GM19193 (cell line): ENCODE data around the gene PRIM2.

Experiments used
- POLR2A ChIP-seq: IDR thresholded peaks from 4 replicates; pipeline ENCODE4 v1.6.1; 2011; ENCODE audit not compliant: insufficient read depth, insufficient read length; ENCODE audit errors: extremely low read depth

PRIM2 gene

DNA sequence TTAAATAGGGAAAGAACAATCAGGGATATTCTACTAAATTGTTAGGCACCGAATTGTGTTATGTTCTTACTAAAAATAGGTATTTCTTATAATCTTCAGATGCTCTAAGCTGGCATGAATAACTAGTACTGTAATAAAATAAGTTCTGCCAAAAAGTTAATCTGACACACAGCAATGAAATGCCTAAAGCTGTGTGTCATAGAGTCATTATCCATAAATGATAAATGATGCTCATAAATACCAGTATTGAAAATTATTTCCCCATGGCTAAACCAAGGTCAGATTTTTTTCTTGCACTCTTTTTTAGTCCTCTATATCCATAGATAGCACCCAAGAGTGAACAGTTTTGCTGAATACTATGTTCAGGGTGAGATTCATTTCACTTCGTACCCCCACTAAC is 11.7 kb upstream of the PRIM2 start:
- TF ChIP-seq POLR2A, result no peak

DNA sequence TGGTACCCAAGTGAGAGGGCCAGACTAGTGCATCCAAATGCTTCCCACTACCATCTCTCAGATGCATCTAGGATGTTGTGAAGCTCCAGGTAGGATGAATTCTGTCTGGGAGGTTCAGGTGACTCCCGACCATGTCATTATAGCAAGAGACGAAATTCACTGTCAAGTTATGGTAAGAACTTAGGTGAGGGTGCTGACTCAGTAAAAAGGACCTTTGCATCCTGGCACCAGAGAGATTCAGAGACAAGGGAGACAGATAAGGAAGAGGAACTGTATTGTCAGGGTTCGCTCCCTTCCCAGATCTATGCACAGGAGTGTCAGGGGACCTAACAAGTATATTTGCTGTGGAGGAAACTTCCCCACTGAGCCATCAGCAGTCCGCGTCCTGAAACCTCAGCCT is 11.2 kb upstream of the PRIM2 start:
- TF ChIP-seq POLR2A, result no peak

DNA sequence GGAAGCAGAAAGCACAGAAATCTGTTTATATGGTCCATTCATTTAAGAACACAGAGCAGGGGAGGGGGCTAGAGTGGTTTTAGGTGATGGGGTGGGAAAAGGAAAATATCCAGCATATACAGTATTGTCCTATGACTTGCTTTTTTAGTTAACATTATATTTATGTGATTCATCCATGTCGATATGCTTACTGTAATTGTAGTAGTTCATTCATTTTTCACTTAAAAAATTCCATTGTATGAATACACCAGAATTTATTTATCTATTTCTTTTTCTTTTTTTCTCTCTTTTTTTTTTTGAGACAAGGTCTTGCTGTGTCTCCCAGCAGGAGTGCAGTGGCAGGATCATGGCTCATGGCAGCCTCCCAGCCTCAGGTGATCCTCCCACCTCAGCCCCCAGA is 9.6 kb upstream of the PRIM2 start:
- TF ChIP-seq POLR2A, result no peak

DNA sequence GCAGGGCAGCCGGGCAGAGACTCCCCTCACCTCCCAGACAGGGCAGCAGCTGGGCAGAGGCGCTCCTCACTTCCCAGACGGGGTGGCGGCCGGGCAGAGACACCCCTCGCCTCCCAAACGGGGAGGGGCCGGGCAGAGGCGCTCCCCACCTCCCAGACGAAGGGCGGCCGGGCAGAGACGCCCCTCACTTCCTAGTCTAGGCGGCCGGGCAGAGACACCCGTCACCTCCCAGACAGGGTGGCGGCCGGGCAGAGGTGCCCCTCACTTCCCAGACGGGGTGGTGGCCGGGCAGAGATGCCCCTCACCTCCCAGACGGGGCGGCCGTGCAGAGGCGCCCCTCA is 6.6 kb upstream of the PRIM2 start:
- no peak for TF ChIP-seq POLR2A

DNA sequence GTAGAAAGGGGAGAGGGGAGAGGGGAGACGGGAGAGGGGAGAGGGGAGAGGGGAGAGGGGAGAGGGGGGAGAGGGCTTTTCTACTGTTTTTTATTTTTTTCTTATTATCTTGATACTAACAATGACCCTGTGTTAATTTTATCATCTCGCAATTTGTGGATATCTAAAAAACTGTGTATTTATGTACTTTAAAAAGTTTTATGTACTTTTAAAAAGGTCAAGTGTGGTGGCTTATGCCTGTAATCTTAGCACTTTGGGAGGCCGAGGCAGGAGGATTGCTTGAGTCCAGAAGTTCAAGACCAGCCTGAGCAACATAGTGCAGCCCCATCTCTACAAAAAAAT is 5.5 kb upstream of the PRIM2 start:
- no peak for TF ChIP-seq POLR2A

DNA sequence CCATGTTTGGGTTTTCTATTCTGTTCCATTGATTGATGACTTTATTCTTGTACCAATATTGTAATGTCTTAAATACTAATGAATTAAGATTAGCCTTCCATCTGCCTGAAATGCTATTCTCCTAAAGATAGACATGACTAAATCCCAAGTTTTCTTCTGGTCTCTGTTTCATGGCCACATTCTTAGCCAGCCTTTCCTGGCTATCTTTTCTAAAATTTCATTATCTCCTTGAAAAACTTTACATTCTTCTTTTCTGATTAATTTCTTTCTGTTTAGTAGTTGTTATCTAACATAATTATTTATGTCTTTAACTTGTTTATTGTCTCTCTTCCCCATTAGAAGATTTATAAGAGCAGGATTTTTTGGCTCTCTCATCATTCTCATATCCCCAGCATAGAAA is 4.4 kb upstream of the PRIM2 start:
- no peak for TF ChIP-seq POLR2A

DNA sequence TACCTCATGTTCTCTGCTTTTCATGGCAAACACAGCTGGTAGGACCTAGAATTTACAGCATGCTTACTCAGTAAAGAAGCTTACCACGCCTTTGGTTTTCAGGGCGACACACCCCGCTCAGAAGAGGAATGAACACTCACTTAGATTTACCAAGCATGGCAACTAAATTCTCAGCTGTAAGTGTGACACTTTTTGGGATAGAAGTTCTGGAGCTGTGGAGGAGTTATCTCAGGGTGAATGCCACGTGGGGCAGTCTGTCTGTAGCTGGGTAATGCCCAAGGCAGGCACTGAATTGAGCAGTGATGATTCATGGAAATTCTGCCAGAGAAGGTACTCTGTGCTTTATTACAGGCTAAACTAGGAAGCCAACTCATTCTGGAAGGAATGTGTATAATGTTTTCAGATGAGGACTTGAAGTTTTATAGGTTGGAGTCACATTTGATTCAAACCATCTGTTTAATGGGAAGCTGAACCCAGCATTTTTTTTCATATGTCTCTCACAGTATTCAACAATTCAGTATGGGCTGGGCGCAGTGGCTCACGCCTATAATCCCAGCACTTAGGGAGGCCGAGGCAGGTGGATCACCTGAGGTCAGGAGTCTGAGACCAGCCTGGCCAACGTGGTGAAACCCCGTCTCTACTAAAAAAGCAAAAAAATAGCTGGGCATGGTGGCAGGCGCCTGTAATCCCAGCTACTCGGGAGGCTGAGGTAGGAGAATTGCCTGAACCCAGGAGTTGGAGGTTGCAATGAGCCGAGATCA is 3.5 kb upstream of the PRIM2 start:
- no peak for TF ChIP-seq POLR2A

DNA sequence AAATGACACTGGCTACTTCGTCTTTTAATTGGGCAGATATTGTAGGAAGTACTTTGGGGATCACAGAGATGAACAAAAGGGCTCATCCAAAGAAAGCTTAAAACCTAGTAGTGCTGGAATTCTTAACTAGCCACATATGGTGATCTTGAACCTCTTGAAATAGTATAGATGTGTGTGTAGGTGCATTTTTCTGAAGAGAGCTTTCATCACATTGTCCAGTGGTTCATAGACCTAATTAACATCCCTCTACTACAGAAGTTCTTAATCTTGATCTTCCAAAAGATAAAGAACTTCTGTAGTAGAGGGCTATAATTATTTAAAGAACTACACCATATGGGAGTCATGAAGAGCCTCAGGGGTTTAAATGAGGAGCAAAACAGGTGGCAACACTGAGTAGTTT is 2.3 kb upstream of the PRIM2 start:
- no peak for TF ChIP-seq POLR2A

DNA sequence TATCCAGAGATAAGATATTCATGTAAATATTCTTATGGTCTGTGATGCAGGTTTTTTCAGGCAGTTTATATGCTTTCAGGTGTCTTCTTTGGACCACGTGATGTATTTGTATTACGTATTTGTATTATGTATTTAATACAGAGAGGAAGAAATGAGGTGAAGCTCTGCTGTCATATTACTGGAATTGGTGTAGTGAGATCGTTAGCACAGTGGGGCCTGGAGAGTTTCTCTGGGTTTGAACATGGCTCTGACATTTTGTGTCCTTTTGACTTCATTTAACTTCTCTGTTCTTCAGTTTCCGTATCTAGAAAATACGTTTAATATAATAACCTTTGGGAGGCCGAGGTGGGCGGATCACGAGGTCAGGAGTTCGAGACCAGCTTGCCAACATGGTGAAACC is 1.6 kb upstream of the PRIM2 start:
- TF ChIP-seq POLR2A, result no peak

DNA sequence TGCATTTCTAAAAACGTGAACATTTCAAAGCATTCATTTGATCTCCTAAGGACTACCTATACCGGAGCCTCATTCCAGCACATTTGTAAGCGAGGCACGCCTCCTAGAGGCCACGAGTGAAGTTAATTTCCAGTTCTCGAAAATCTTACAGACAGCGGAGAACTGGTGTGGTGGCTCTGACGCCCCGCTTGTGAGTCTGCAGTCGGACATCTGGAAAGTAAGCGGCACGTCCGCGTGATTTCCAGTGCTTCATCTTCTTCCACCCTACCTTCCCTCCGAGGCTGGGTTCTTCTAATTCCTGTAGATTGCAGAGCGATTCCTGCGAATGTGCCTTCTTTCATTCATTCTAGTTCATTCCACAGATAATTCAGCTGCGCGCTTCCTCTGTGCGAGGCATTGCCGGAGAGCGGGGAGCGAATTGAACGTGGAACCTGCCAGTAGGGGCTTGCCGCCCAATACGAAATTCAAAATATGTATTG is 810 bp upstream of the PRIM2 start:
- TF ChIP-seq POLR2A, result peak; percentile 40

DNA sequence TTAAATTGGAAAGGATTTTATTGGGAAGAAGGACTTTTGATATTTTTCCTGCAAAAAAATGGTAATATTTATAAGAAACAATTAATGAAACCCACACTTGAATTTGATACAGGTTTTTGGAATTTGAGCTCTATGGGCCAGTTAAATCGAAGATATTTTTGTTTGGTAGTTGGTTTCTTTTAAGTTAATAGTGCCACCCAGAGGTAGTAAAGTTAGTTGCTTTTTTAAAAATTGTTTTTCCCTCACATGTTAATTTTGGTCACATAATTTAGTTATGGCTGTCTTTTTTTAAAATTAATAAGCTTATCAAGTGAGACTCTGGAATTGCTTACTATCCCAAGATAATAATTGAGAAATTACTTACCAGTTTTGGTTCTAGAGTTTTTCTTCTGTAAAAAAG is 7.1 kb downstream of the PRIM2 start:
- TF ChIP-seq POLR2A, result no peak

DNA sequence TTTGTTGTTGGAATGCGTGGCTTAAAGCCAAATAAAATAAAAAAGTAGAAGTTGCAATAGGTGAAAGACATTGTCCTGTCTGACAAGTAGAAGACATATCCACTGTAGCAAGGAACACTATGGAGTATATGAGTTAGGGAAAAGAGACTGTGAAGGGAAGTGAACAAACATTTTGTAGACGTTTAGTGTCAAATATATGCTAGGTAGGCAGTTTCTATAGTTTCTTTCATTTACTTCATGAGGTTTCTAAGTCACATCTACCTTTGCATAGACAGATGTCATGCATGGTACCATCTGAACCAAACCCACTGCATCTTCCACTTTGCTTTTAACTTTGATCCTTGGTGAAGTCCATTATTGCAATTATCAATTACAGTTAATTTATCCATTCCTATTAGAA is 9.9 kb downstream of the PRIM2 start:
- no peak for TF ChIP-seq POLR2A

DNA sequence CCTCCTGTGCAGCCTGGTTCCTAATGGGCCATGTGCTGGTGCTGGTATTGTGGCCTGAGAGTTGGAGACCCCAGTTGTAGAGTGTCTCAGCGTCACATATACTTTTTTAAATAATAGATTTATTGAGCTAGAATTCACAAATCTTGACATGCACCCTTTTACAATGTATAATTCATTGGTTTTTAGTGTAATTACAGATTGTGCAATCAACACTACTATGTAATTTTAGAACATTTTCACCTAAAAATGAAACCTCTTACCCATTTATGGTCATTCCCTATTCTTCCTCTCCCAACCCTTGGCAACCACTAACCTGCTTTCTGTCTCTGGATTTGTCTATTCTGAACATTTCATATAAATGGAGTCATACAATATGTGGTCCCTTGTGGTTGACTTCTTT is 10.6 kb downstream of the PRIM2 start:
- TF ChIP-seq POLR2A, result no peak

DNA sequence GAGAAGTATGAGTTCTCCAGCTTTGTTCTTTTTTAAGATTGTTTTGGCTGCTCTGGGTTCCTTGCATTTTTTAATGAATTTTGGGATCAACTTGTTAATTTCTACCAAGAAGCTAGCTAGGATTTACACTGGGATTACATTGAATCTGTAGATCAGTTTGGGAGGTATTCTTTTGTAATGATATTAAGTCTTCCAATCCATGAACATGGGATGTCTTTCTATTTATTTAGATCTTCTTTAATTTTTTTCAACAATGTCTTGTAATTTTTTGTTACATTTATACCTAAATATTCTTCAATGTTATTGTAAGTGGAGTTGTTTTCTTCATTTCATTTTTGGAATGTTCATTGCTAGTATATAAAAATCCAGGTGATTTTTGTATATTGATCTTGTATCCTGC is 12.5 kb downstream of the PRIM2 start:
- TF ChIP-seq POLR2A, result no peak

DNA sequence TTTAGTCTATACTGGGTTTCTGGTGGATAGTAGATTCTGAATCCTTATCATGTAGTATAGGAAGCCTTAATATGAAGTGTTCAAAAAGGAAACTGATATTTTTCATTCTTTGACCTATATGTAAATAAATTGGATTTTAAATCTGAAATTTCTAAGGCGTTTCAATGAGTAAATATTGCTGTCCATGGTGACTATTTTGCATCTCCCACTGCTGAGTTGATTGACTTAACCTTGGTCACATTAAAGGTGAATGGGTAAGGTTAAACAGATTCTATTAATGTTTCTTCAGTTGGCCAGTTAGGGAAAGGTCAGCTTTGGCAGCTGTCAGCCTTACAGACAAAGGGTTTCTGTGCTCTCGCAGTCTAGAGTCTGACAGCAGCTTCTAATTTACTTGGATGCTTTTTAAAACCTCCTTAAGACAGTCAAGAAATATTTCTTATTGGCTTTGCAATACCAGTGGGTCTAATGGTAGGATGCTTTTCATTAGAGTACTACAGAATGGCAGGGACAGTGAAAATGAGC is 24.8 kb downstream of the PRIM2 start:
- TF ChIP-seq POLR2A, result no peak

DNA sequence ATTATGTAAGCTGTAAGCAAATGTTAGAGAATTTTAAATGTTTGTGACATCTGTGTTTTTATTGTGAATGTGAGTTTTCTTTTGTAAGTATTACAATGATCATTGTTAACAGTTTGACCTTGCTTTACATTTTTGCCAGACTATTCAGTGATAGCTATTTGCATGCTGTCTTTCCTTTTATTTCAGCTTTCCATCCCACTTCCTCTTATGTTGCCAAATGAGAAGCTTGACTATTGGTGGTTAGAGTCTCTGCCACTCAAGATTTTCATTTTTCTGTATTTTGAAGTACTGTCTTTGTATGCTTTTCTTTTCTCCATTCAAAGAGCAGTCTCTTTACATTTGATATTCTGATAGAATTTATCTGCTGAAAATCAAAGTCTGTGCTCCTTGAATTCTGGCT is 104.1 kb downstream of the PRIM2 start:
- TF ChIP-seq POLR2A, result no peak

DNA sequence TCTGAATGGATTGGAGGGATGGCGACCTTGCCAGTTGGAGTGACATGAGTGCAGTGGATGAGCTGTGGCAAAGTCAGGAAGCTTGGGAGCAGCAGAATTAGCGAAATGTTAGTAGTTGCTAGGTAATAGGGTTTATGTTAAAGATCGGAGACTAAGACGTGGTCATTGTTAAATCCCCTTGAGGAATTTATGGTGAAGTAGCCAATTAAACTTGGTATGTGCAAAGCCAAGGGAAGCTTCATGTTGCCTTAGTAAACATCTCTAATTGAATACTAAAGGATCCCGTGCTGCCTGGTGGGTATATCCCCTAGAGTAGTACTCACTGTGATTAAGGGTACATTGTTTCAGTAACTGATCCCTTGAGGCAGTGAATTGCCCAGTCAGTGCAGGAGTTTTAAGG is 106.0 kb downstream of the PRIM2 start:
- TF ChIP-seq POLR2A, result no peak
